ENCODE results near the gene SLMAP.

GRCh38 chr3:57956833-57957174, 200.7 kb downstream of the SLMAP start:
- no peak for TF ChIP-seq CTCF (IDR thresholded peaks at IDR 0.05)
- no peak for TF ChIP-seq ATF2 (CRISPR knock-in tag; IDR thresholded peaks at IDR 0.05; ENCODE audit: borderline replicate concordance, low read depth)
- no peak for TF ChIP-seq E2F5 (CRISPR knock-in tag; IDR thresholded peaks at IDR 0.05)
- no peak for TF ChIP-seq FOXP1 (CRISPR knock-in tag; IDR thresholded peaks at IDR 0.05; ENCODE audit: borderline replicate concordance)
- TF ChIP-seq ZNF281 (CRISPR knock-in tag; IDR thresholded peaks at IDR 0.05), result no peak
- TF ChIP-seq, protein P1, sequence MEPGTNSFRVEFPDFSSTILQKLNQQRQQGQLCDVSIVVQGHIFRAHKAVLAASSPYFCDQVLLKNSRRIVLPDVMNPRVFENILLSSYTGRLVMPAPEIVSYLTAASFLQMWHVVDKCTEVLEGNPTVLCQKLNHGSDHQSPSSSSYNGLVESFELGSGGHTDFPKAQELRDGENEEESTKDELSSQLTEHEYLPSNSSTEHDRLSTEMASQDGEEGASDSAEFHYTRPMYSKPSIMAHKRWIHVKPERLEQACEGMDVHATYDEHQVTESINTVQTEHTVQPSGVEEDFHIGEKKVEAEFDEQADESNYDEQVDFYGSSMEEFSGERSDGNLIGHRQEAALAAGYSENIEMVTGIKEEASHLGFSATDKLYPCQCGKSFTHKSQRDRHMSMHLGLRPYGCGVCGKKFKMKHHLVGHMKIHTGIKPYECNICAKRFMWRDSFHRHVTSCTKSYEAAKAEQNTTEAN (CRISPR knock-in tag; IDR thresholded peaks at IDR 0.05), result no peak
- TF ChIP-seq NR3C1 (CRISPR knock-in tag; conservative IDR thresholded peaks at IDR 0.05; ENCODE audit: low read depth), result no peak

All from WTC11 (cell line).